ENCODE data around the gene VDR.

The VDR gene

GRCh38 chr12:47867495-47867941 is 37.3 kb downstream of the VDR start:
- DNase-seq: peak; percentile 44

- DNase-seq: no peak
Observed at GRCh38 chr12:47864646-47865235, 40.1 kb downstream of the VDR start.

GRCh38 chr12:47863985-47864384 is 40.8 kb downstream of the VDR start:
- no peak for DNase-seq

- no peak for DNase-seq
Observed at GRCh38 chr12:47863467-47863866, 41.3 kb downstream of the VDR start.

GRCh38 chr12:47862881-47863280 is 41.9 kb downstream of the VDR start:
- DNase-seq: no peak

- DNase-seq: no peak
Observed at GRCh38 chr12:47862167-47862750, 42.5 kb downstream of the VDR start.

GRCh38 chr12:47860873-47861272 is 43.9 kb downstream of the VDR start:
- no peak for DNase-seq

GRCh38 chr12:47860279-47860841 is 44.4 kb downstream of the VDR start:
- no peak for DNase-seq

GRCh38 chr12:47858511-47859266 is 46.1 kb downstream of the VDR start:
- no peak for DNase-seq

GRCh38 chr12:47856721-47857575 is 47.8 kb downstream of the VDR start:
- DNase-seq: no peak

GRCh38 chr12:47856094-47856493 is 48.7 kb downstream of the VDR start:
- DNase-seq: no peak

- DNase-seq: no peak
Observed at GRCh38 chr12:47855502-47855901, 49.3 kb downstream of the VDR start.

- no peak for DNase-seq
Observed at GRCh38 chr12:47854531-47854930, 50.3 kb downstream of the VDR start.

GRCh38 chr12:47852096-47852571 is 52.7 kb downstream of the VDR start:
- DNase-seq: no peak

GRCh38 chr12:47851303-47851952 is 53.4 kb downstream of the VDR start:
- DNase-seq: no peak

GRCh38 chr12:47850153-47851084 is 54.4 kb downstream of the VDR start:
- DNase-seq: peak; percentile 70

GRCh38 chr12:47849261-47849660 is 55.5 kb downstream of the VDR start:
- peak; percentile 23 for DNase-seq

GRCh38 chr12:47848853-47849252 is 55.9 kb downstream of the VDR start:
- DNase-seq: no peak

GRCh38 chr12:47846294-47846996 is 58.3 kb downstream of the VDR start:
- DNase-seq: no peak

GRCh38 chr12:47845081-47845480 is 59.7 kb downstream of the VDR start:
- no peak for DNase-seq

Data from OCI-M1 (cell line).